HepG2 (cell line): ENCODE results near the gene NECTIN2. TPM values are rescaled to one million over a fixed set of nuclear protein-coding genes. Genes with fewer than 3 reads are reported as not detected.
A peak's percentile ranks its signal among the peaks of the same experiment; 100 is the strongest.

Experiments
- CTCF ChIP-seq: sonication (generic); formaldehyde crosslinking; IDR thresholded peaks from 2 replicates; pipeline ENCODE4 v1.5.0; 2020; ENCODE audit warnings: mild to moderate bottlenecking, missing genetic modification reagents, moderate library complexity
- FOXO1 ChIP-seq: sonication (generic); formaldehyde crosslinking; IDR thresholded peaks from 2 replicates; pipeline ENCODE4 v1.4.0; 2020; ENCODE audit warnings: missing genetic modification reagents
- FOXO4 ChIP-seq: sonication (generic); formaldehyde crosslinking; conservative IDR thresholded peaks from 2 replicates; pipeline ENCODE4 v1.8.1; 2023; ENCODE audit warnings: missing genetic modification reagents
- GATAD2A ChIP-seq: IDR thresholded peaks from 2 replicates; pipeline ENCODE4 v1.6.1; 2016
- HNRNPH1 ChIP-seq: fragments of 200-400 bp; formaldehyde crosslinking; optimal IDR thresholded peaks from 2 replicates; pipeline ENCODE3; 2017; ENCODE audit warnings: mild to moderate bottlenecking, low read depth, low read length
- NCOA2 ChIP-seq: sonication (generic); formaldehyde crosslinking; IDR thresholded peaks from 2 replicates; pipeline ENCODE4 v1.8.0; 2022; ENCODE audit warnings: inconsistent platforms
- SIN3A ChIP-seq: IDR thresholded peaks from 2 replicates; pipeline ENCODE4 v1.6.1; 2011; ENCODE audit warnings: low read depth, mild to moderate bottlenecking, control low read depth, low read length, borderline replicate concordance
- STAG1 ChIP-seq: sonication (generic); formaldehyde crosslinking; IDR thresholded peaks from 2 replicates; pipeline ENCODE4 v1.4.0; 2020; ENCODE audit warnings: missing genetic modification reagents
- ZBTB38 ChIP-seq: sonication (generic); formaldehyde crosslinking; IDR thresholded peaks from 2 replicates; pipeline ENCODE4 v1.5.1; 2020; ENCODE audit warnings: mild to moderate bottlenecking, missing genetic modification reagents
- ZEB1 ChIP-seq: IDR thresholded peaks from 2 replicates; pipeline ENCODE4 v1.6.1; 2012; ENCODE audit warnings: mild to moderate bottlenecking, low read depth, inconsistent platforms; ENCODE audit not compliant: insufficient replicate concordance
- ZKSCAN8 ChIP-seq: IDR thresholded peaks from 2 replicates; pipeline ENCODE4 v1.6.1; 2016; ENCODE audit warnings: borderline replicate concordance, missing genetic modification reagents, missing compliant biosample characterization
- ZMYM3 ChIP-seq: sonication (generic); formaldehyde crosslinking; IDR thresholded peaks from 2 replicates; pipeline ENCODE4 v1.5.1; 2020; ENCODE audit warnings: mild to moderate bottlenecking, missing genetic modification reagents
- ZMYM4 ChIP-seq: sonication (generic); formaldehyde crosslinking; IDR thresholded peaks from 2 replicates; pipeline ENCODE4 v1.8.1; 2023; ENCODE audit warnings: mild to moderate bottlenecking, missing genetic modification reagents
- ZNF777 ChIP-seq: sonication (generic); formaldehyde crosslinking; IDR thresholded peaks from 2 replicates; pipeline ENCODE4 v1.4.0; 2020; ENCODE audit warnings: missing genetic modification reagents
- ZSCAN30 ChIP-seq: sonication (generic); formaldehyde crosslinking; IDR thresholded peaks from 2 replicates; pipeline ENCODE4 v1.5.0; 2020; ENCODE audit warnings: mild to moderate bottlenecking, missing genetic modification reagents
- polyA plus RNA-seq, 8 experiments: library from polyadenylated mRNA; depleted of rRNA in 3 of 8; stranded (reverse) in 7 of 8; unstranded in 1 of 8; fragments of >200 nt; fragmentation: Illumina TruSeq in 4 of 8; extraction: Trizol in 4 of 8; gene quantifications; 2 replicates each; pipeline versions ENCODE4 v1.2.1 to v1.2.3, GENCODE V29; 2011 to 2016; ENCODE audit warnings: low read depth in 4 of 8, missing spikeins in 1 of 8, mixed read lengths in 1 of 8; ENCODE audit not compliant: insufficient read depth in 1 of 8
- total RNA-seq, 5 experiments: library from RNA; depleted of rRNA; stranded (reverse); fragments of >200 nt; fragmentation: Illumina TruSeq; extraction: Trizol; gene quantifications; 2 replicates each; pipeline ENCODE4 v1.2.3, GENCODE V29; 2016; ENCODE audit warnings: low read depth in 1 of 5
- TF ChIP-seq, protein P1 (sequence below): sonication (generic); formaldehyde crosslinking; IDR thresholded peaks from 2 replicates; pipeline ENCODE4 v1.5.1; 2020; ENCODE audit warnings: missing genetic modification reagents, mild to moderate bottlenecking, borderline replicate concordance
- TF ChIP-seq, protein P2 (sequence below): sonication (generic); formaldehyde crosslinking; IDR thresholded peaks from 2 replicates; pipeline ENCODE4 v1.8.0; 2022; ENCODE audit warnings: low read depth, missing genetic modification reagents
- TF ChIP-seq, protein P3 (sequence below): sonication (generic); formaldehyde crosslinking; IDR thresholded peaks from 2 replicates; pipeline ENCODE4 v1.4.0; 2020; ENCODE audit warnings: missing genetic modification reagents
- TF ChIP-seq, protein P4 (sequence below): IDR thresholded peaks from 2 replicates; pipeline ENCODE4 v1.6.1; 2016; ENCODE audit warnings: control low read depth
- TF ChIP-seq, protein P5 (sequence below): sonication (generic); formaldehyde crosslinking; IDR thresholded peaks from 2 replicates; pipeline ENCODE4 v1.5.0; 2020; ENCODE audit warnings: missing genetic modification reagents

NECTIN2 gene
- total and polyA plus RNA-seq, 2 of the 13 experiments (the other 11 are each of a cell fraction or from before 2014, with no cell fraction given), result 75.4 to 114 TPM

- TF ChIP-seq, protein P1, sequence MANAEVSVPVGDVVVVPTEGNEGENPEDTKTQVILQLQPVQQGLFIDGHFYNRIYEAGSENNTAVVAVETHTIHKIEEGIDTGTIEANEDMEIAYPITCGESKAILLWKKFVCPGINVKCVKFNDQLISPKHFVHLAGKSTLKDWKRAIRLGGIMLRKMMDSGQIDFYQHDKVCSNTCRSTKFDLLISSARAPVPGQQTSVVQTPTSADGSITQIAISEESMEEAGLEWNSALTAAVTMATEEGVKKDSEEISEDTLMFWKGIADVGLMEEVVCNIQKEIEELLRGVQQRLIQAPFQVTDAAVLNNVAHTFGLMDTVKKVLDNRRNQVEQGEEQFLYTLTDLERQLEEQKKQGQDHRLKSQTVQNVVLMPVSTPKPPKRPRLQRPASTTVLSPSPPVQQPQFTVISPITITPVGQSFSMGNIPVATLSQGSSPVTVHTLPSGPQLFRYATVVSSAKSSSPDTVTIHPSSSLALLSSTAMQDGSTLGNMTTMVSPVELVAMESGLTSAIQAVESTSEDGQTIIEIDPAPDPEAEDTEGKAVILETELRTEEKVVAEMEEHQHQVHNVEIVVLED (CRISPR knock-in tag), result no peak
- TF ChIP-seq FOXO1 (CRISPR knock-in tag), result peak; percentile 60; the same call in 1 of the 2 replicates
- TF ChIP-seq, protein P2, sequence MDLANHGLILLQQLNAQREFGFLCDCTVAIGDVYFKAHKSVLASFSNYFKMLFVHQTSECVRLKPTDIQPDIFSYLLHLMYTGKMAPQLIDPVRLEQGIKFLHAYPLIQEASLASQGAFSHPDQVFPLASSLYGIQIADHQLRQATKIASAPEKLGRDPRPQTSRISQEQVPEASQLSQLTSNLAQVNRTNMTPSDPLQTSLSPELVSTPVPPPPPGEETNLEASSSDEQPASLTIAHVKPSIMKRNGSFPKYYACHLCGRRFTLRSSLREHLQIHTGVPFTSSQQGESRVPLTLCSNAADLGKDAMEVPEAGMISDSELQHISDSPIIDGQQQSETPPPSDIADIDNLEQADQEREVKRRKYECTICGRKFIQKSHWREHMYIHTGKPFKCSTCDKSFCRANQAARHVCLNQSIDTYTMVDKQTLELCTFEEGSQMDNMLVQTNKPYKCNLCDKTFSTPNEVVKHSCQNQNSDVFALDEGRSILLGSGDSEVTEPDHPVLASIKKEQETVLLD (CRISPR knock-in tag), result no peak
- no peak for TF ChIP-seq HNRNPH1
- 0 out of 2 replicates have a peak, but pooled peaks have one; percentile 31 for TF ChIP-seq ZKSCAN8 (CRISPR knock-in tag)
- TF ChIP-seq ZMYM3 (CRISPR knock-in tag), result peak; percentile 80
- TF ChIP-seq GATAD2A (CRISPR knock-in tag), result peak; percentile 54
- TF ChIP-seq ZSCAN30 (CRISPR knock-in tag), result no peak
- peak; percentile 48; the same call in 1 of the 2 replicates for TF ChIP-seq ZBTB38
- no peak for TF ChIP-seq SIN3A
- no peak for TF ChIP-seq NCOA2
- TF ChIP-seq, protein P3, sequence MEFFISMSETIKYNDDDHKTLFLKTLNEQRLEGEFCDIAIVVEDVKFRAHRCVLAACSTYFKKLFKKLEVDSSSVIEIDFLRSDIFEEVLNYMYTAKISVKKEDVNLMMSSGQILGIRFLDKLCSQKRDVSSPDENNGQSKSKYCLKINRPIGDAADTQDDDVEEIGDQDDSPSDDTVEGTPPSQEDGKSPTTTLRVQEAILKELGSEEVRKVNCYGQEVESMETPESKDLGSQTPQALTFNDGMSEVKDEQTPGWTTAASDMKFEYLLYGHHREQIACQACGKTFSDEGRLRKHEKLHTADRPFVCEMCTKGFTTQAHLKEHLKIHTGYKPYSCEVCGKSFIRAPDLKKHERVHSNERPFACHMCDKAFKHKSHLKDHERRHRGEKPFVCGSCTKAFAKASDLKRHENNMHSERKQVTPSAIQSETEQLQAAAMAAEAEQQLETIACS, result no peak
- peak; percentile 38 for TF ChIP-seq ZEB1
- TF ChIP-seq STAG1 (CRISPR knock-in tag), result peak; percentile 75
- no peak; the same call in 1 of the 2 replicates for TF ChIP-seq FOXO4 (CRISPR knock-in tag)
- TF ChIP-seq, protein P4, sequence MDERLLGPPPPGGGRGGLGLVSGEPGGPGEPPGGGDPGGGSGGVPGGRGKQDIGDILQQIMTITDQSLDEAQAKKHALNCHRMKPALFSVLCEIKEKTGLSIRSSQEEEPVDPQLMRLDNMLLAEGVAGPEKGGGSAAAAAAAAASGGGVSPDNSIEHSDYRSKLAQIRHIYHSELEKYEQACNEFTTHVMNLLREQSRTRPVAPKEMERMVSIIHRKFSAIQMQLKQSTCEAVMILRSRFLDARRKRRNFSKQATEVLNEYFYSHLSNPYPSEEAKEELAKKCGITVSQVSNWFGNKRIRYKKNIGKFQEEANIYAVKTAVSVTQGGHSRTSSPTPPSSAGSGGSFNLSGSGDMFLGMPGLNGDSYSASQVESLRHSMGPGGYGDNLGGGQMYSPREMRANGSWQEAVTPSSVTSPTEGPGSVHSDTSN (CRISPR knock-in tag), result no peak
- TF ChIP-seq ZMYM4 (CRISPR knock-in tag), result peak; percentile 62
- TF ChIP-seq ZNF777 (CRISPR knock-in tag), result no peak
- TF ChIP-seq, protein P5, sequence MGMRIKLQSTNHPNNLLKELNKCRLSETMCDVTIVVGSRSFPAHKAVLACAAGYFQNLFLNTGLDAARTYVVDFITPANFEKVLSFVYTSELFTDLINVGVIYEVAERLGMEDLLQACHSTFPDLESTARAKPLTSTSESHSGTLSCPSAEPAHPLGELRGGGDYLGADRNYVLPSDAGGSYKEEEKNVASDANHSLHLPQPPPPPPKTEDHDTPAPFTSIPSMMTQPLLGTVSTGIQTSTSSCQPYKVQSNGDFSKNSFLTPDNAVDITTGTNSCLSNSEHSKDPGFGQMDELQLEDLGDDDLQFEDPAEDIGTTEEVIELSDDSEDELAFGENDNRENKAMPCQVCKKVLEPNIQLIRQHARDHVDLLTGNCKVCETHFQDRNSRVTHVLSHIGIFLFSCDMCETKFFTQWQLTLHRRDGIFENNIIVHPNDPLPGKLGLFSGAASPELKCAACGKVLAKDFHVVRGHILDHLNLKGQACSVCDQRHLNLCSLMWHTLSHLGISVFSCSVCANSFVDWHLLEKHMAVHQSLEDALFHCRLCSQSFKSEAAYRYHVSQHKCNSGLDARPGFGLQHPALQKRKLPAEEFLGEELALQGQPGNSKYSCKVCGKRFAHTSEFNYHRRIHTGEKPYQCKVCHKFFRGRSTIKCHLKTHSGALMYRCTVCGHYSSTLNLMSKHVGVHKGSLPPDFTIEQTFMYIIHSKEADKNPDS (CRISPR knock-in tag), result peak; percentile 100
- TF ChIP-seq CTCF (CRISPR knock-in tag), result peak; percentile 96
These were observed 45.6 kb upstream of the NECTIN2 start (continued) for GRCh38 chr19:44800461-44800860.
